OCI-LY3 (cell line): Measurements from ENCODE around the gene AGAP1.

ENCODE experiments used
- CTCF ChIP-seq: fragments of 200-600, 300-600 bp; sonication (generic); IDR thresholded peaks from 2 replicates; pipeline ENCODE4 v1.5.1; 2014; ENCODE audit warnings: antibody characterized with exemption, low read length, low read depth
- EZH2phosphoT487 ChIP-seq: fragments of 200-600 bp; shearing (Covaris generic); IDR thresholded peaks from 2 replicates; pipeline ENCODE4 v1.6.1; 2018; ENCODE audit warnings: antibody characterized with exemption, mixed run types, low read depth

DNA sequence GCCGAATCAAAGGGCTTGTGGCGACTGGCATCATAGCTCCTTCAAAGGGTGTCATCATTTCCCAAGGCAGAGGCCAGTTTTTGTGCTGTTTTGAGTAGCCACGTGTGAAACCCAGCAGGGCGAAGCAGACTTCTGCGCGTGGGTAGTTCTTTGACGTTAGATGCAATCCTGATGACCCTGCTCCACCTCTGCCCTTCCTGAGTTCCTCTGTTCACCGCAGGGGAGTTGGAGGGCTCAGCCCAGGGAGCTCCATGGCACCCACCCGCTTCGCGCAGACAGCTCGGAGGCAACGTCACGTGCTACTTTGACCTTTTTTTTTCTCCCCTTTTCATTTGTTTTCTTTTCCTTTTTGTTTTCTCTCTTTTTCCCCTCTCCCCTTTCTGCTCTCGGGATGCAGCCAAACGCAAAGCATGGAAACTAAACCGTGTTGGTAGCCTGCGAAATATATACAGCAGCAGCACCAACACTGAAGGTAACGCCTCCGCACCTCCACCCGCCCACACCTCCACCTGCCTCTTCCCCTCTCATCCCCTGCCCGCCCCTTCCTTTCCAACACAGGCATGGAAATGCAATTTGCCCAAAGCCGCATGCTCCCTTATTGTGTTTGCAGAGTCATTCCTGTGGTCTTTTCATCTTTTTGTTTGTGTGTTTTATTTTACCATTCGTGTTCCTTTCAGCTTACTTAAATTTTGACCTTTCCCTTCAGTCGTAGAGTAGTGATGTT lies 520.7 kb downstream of the AGAP1 start:
- TF ChIP-seq CTCF (no peak), EZH2phosphoT487 (no peak)
